Measurements from ENCODE around the gene OASL. TPM values are rescaled to one million over a fixed set of nuclear protein-coding genes. Genes with fewer than 3 reads are reported as not detected.

OASL gene
- total RNA-seq, 2 donors from 2014 or later, result 0.14 to 0.91 TPM

DNA sequence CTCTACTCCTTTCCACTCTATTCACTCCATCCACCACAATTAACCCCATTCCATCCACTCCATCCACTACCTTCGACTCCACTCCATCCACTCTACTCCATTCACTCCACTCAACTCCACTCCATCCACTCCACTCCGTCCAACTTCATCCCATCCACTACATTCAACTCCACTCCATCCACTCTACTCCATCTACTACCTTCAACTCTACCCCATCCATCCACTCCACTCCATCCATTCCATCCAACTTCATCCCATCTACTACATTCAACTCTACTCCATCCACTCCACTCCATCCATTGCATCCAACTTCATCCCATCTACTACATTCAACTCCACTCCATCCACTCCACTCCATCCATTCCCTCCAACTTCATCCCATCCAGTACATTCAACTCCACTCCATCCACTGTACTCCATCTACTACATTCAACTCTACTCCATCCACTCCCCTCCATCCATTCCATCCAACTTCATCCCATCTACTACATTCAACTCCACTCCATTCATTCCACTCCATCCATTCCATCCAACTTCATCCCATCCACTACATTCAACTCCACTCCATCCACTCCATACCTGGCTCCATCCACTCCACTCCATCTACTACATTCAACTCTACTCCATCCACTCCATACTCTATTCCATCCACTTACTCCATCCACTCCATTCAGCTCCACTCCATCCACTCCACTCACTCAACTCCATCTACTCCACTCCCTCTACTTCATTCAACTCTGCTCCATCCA lies 44.3 kb downstream of the OASL start:
- H3K27me3 ChIP-seq (replicated peaks; ENCODE audit: insufficient read depth), result no peaks in the 10 kb centered on the region
- H3K36me3 ChIP-seq, result no peaks in the 10 kb centered on the region
- H3K9me3 ChIP-seq, result no peaks in the 10 kb centered on the region
- H3K4me3 ChIP-seq, result no peak overlapping the region
- no peak overlapping the region for H3K27ac ChIP-seq
- DNase-seq (ENCODE audit: low spot score), result no peak
- TF ChIP-seq, protein P1, sequence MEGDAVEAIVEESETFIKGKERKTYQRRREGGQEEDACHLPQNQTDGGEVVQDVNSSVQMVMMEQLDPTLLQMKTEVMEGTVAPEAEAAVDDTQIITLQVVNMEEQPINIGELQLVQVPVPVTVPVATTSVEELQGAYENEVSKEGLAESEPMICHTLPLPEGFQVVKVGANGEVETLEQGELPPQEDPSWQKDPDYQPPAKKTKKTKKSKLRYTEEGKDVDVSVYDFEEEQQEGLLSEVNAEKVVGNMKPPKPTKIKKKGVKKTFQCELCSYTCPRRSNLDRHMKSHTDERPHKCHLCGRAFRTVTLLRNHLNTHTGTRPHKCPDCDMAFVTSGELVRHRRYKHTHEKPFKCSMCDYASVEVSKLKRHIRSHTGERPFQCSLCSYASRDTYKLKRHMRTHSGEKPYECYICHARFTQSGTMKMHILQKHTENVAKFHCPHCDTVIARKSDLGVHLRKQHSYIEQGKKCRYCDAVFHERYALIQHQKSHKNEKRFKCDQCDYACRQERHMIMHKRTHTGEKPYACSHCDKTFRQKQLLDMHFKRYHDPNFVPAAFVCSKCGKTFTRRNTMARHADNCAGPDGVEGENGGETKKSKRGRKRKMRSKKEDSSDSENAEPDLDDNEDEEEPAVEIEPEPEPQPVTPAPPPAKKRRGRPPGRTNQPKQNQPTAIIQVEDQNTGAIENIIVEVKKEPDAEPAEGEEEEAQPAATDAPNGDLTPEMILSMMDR (IDR thresholded peaks at IDR 0.05), result no peak
- TF ChIP-seq POLR2AphosphoS5 (IDR thresholded peaks at IDR 0.05), result no peak
- no peak for TF ChIP-seq POLR2A (IDR thresholded peaks at IDR 0.05)
- intact Hi-C loops (cut with DNase I), result no loop called here
- WGBS, result 97% methylated on average over 2 of the region's 2 CpGs
- no peaks in the 10 kb centered on the region for H3K4me1 ChIP-seq (replicated peaks)

DNA sequence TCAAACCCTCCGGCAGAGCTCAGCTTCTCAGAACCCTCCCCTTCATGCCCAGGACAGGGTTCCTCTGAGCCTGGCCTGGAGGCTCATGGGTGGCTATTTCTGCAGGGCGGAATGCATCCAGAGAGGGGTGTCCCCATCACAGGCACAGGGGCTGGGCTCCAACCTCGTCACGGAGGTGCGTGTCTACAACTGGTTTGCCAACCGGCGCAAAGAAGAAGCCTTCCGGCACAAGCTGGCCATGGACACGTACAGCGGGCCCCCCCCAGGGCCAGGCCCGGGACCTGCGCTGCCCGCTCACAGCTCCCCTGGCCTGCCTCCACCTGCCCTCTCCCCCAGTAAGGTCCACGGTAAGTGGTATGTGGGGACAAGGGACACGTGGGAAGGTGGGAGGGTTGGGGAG lies 45.0 kb downstream of the OASL start:
- 92% methylated on average over 15 of the region's 15 CpGs for WGBS

DNA sequence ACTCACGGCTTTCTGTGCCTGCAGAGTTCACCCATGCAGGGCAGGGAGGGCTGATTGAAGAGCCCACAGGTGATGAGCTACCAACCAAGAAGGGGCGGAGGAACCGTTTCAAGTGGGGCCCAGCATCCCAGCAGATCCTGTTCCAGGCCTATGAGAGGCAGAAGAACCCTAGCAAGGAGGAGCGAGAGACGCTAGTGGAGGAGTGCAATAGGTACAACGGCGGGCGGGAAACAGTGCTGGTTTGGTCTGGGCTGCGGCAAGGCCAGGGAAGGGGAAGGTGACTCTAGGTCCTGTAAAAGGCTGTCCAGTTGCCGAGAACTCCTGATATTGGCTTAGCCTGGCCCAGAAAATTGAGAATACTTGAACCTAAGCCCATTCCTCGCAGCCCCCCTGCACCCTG lies 45.5 kb downstream of the OASL start:
- TF ChIP-seq POLR2AphosphoS5 (IDR thresholded peaks at IDR 0.05) (no peak), POLR2A (IDR thresholded peaks at IDR 0.05) (no peak)
- TF ChIP-seq, protein P1 (IDR thresholded peaks at IDR 0.05), result no peak
- Histone ChIP-seq H3K4me3 (no peak overlapping the region), H3K4me1 (replicated peaks) (no peaks in the 10 kb centered on the region), H3K9me3 (no peaks in the 10 kb centered on the region), H3K36me3 (no peaks in the 10 kb centered on the region), H3K27ac (no peak overlapping the region), H3K27me3 (replicated peaks; ENCODE audit: insufficient read depth) (no peaks in the 10 kb centered on the region)
- no peak for DNase-seq (ENCODE audit: low spot score)
- intact Hi-C loops (cut with DNase I), result no loop called here
- 83% methylated on average over 11 of the region's 11 CpGs for WGBS

More for the DNA sequence above, 45.0 kb downstream of the OASL start:
- H3K36me3 ChIP-seq, result no peaks in the 10 kb centered on the region
- no peak overlapping the region for H3K4me3 ChIP-seq
- H3K27ac ChIP-seq, result no peak overlapping the region
- no peaks in the 10 kb centered on the region for H3K27me3 ChIP-seq (replicated peaks; ENCODE audit: insufficient read depth)
- TF ChIP-seq POLR2A (IDR thresholded peaks at IDR 0.05) (no peak), POLR2AphosphoS5 (IDR thresholded peaks at IDR 0.05) (no peak)
- TF ChIP-seq, protein P1 (IDR thresholded peaks at IDR 0.05), result no peak
- intact Hi-C loops (cut with DNase I), result no loop called here
- no peaks in the 10 kb centered on the region for H3K9me3 ChIP-seq
- DNase-seq (ENCODE audit: low spot score), result no peak
- no peaks in the 10 kb centered on the region for H3K4me1 ChIP-seq (replicated peaks)

DNA sequence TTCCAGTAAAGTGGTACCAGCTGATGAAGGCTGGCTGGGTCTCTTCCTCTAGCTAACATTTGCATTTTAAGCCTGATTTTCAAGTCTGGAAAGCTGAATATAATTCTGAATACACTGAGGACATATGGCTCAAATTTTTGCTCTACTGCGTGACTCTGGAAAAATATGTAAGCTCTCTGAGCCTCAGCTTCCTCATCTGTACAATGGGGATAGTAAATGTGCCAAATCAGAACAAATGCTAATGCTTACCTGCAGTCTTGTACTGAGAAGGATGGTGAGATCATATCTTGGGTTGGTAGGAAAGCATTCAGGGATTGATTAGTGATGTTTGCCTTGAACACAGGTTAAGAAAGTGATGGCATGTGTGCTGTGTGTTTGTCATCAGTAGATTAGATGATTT lies 46.1 kb downstream of the OASL start:
- no peaks in the 10 kb centered on the region for H3K27me3 ChIP-seq (replicated peaks; ENCODE audit: insufficient read depth)
- H3K4me1 ChIP-seq (replicated peaks), result no peaks in the 10 kb centered on the region
- H3K4me3 ChIP-seq, result no peak overlapping the region
- WGBS, result 100% methylated on average over 1 of the region's 1 CpG
- H3K36me3 ChIP-seq, result no peaks in the 10 kb centered on the region
- H3K9me3 ChIP-seq, result no peaks in the 10 kb centered on the region
- TF ChIP-seq POLR2AphosphoS5 (IDR thresholded peaks at IDR 0.05) (no peak), POLR2A (IDR thresholded peaks at IDR 0.05) (no peak)
- TF ChIP-seq, protein P1 (IDR thresholded peaks at IDR 0.05), result no peak
- H3K27ac ChIP-seq, result no peak overlapping the region
- no peak for DNase-seq (ENCODE audit: low spot score)
- intact Hi-C loops (cut with DNase I), result no loop called here

DNA sequence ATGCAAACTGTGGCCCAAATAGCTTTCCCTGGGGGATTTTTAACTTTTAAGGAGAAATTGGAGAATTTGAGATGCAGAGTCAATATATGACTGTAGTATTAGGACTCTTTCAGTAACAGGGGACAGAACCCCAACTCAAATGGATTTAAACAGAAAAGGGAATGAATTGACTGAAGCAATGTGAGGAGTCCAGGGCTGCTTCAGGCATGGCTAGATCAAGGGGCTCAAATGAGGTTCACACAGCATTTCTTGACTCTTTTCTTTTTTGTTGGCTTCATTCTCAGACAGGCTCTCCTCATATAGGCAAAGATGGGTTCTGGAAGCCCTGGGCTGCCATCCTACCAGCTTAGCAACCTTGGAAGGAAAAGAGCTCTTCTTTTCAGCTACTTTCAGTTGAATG lies 47.1 kb downstream of the OASL start:
- Histone ChIP-seq H3K27me3 (replicated peaks; ENCODE audit: insufficient read depth) (no peaks in the 10 kb centered on the region), H3K4me3 (no peak overlapping the region), H3K27ac (no peak overlapping the region), H3K9me3 (no peaks in the 10 kb centered on the region), H3K36me3 (no peaks in the 10 kb centered on the region), H3K4me1 (replicated peaks) (no peaks in the 10 kb centered on the region)
- TF ChIP-seq, protein P1 (IDR thresholded peaks at IDR 0.05), result no peak
- TF ChIP-seq POLR2AphosphoS5 (IDR thresholded peaks at IDR 0.05) (no peak), POLR2A (IDR thresholded peaks at IDR 0.05) (no peak)
- intact Hi-C loops (cut with DNase I), result no loop called here
- DNase-seq (ENCODE audit: low spot score), result no peak

Measured in prostate gland (tissue), 2 donors.